ENCODE measurements around the gene UBE2E1.

UBE2E1 gene

GRCh38 chr3:23805633-23806533, at the start of gene UBE2E1:
UBE2E1 (plus strand) TSS chr3:23805955; CDS start chr3:23807270, 1,315 bp downstream.
- FAIRE-seq: no peak

DNA sequence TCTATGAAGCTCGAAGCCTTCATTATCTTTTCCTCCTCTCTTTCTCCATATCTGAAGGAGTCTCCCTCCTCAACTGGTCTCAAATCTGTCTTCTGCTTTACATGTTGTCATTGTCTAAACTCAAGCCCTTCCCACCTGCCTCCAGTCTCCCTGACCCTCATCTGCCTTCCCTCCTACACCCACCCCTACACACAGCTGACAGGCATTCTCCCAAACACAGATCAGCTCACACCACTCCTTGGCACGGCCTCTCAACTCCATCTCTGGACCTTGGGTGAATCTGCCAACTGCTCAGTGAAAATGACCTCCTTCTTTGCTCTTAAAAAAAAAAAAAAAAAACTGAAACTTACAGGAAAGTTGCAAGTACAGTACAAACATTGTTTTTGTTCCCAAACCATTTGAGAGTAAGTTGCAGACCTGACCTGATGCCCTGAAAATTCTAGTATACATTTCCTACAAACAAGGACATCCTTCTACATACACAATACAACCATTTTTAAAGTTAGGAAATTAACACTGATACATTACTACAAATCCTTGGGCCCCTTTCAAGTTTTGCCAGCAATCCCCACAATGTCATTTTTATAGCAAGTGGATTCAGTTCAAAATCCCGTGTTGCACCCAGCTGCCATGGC, 49.4 kb upstream of the UBE2E1 start:
- FAIRE-seq: no peak

GRCh38 chr3:23758253-23758838, 47.4 kb upstream of the UBE2E1 start:
- FAIRE-seq: no peak

DNA sequence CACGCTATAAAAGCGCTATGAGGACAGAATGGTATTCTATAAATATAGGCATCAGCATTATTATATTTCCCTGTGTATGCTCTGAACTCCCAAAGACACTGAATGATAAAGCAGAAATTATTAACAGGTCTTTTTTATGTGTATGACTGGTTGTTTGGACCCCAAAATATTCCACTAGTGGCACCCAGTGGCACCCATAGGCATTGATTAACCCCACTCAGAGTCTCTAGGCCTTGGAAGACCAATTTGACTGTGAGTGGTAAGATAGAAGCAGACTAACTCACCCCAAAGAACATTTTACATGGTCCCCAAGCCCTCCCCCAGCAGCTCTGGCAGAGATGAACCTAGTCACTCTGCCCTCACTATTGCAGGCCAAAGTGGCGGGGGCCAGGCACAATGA, 45.4 kb upstream of the UBE2E1 start:
- no peak for FAIRE-seq

DNA sequence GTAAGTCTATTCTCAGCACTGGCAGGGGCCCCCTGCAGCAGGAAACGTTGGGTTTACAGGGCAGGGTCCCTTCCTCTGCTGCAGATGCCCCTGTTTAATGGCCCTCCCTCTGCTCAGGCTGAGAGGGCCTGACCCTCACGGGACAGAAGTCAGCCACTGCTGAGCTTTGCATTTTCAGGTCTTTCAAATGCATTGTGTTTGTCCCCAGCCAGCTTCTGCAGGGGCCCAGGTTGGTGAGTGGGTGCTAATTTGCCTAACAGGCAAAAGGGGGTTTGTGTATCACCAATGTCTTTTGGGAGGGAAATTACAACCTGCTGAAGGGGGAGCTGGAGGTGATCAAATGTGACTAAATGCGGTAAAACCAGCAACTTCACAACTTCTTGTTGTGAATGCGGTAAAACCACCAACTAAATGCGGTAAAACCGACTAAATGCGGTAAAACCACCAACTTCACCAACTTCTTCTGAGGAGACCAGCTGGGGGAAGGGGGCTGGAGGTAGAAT, 44.8 kb upstream of the UBE2E1 start:
- no peak for FAIRE-seq

GRCh38 chr3:23761440-23761896, 44.3 kb upstream of the UBE2E1 start:
- no peak for FAIRE-seq

- FAIRE-seq: no peak
These were observed 43.5 kb upstream of the UBE2E1 start for GRCh38 chr3:23762214-23762613.

- no peak for FAIRE-seq
These were observed 42.8 kb upstream of the UBE2E1 start for GRCh38 chr3:23762759-23763477.

DNA sequence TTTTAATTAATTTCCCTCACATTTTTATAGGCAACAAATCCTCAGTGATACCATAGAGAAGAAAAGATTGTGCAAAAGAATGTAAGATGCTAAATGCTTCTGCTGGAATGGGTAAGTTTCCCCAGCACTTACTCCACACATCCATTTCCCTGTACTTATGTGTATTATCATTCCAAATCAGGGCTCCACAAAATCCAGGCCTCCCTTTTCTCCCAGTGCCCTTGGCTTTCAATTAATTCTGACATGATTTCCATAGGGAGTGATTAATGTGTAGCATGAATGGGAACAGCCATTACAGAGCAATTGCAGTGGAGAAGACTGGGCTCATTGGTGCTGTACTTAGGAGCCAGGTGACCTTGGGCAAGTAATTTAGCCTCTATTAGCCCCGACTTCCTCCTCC, 41.3 kb upstream of the UBE2E1 start:
- FAIRE-seq: no peak

- FAIRE-seq: no peak
These were observed 38.2 kb upstream of the UBE2E1 start for GRCh38 chr3:23767546-23767945.

GRCh38 chr3:23775254-23775909, 30.4 kb upstream of the UBE2E1 start:
- FAIRE-seq: no peak

DNA sequence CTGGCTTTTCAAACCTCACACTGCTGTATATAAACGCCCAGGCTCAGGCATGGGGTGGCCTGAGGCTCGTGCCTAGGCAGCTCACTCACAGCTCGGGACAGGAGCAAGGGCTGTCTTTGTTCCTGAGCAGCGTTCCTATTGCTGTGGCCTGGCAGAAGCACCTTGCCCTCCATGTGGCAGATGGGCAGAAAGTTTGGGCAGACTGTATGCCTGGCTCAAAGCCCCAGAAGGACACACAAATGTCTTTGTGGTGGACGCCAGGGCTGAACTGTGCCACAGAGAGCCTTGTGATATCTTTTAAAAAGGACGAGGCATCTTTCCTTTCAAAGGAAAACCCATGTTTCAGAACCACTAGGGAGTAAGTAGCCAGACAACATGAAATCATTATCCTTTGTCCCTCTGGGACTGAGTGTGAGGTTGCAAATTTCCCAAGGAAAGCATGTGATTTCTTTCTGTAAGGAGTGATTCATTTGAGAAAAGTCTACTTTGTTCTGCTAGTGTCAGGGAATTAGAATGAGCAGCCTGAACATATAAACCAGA, 29.3 kb upstream of the UBE2E1 start:
- no peak for FAIRE-seq

- no peak for FAIRE-seq
These were observed 27.3 kb upstream of the UBE2E1 start for GRCh38 chr3:23778446-23778845.

GRCh38 chr3:23779841-23780240, 25.9 kb upstream of the UBE2E1 start:
- no peak for FAIRE-seq

- no peak for FAIRE-seq
These were observed 24.7 kb upstream of the UBE2E1 start for GRCh38 chr3:23781051-23781450.

DNA sequence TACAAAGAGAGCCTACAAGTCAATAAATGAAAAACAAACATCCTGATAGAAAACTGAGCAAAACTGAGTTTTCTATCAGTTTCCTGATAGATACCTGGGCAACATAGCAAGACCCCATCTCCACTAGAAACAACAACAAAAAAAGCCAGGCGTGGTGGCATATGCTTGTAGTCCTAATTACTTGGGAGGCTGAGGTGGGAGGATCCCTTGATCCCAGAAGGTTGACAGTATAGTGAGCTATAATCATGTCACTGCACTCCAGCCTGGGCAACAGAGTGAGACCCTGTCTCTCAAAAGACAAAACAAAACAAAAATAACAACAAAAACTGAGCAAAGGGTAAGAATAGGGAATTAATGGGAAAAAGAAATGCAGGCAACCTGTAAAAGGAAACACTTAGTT, 23.9 kb upstream of the UBE2E1 start:
- FAIRE-seq: no peak

DNA sequence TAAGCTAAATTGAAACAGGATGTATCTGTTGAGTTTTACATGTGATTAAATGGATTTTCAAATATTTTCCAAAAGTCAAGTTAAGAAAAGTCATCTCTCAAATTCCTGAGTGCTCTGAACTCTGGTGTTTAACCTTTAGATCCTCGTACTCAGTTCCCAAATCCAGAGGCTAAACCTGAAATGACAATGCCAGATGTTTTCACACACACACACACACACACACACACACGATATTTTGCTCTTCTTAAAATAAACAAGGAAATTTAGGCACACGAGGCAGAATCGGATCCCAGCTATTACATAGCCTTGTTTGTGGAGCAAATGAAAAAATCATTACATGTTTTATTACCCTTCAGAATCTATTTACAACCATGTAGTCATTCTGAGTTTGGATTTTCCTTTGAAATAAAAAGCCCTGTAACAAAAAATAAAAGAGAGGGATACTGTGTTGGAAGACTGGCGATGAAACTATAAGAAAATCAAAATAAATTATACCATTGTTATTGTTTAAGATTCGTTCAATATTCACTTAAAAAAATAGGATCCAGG, 20.6 kb upstream of the UBE2E1 start:
- no peak for FAIRE-seq

DNA sequence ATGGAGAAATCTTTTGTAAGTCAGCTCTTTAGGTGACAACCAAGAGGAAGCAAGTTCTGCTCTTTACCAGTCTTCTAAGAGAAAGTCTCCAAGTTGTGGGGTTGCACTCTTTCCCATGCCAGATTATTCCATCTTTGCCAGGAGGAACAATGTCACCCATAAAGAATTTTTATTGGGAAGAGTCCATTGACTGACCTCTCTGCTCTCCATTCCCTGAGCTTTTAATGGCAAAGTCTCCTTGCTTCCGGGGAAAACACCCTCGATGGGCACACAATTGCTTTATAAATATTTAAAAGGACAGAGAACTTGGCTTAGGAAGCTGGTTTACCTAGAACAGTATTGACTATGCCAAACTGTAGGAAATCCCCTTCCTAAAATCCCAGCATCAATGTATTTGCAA, 19.9 kb upstream of the UBE2E1 start:
- no peak for FAIRE-seq

- FAIRE-seq: no peak
These were observed 14.1 kb upstream of the UBE2E1 start for GRCh38 chr3:23791678-23792077.

GRCh38 chr3:23793528-23794134, 12.1 kb upstream of the UBE2E1 start:
- FAIRE-seq: no peak

DNA sequence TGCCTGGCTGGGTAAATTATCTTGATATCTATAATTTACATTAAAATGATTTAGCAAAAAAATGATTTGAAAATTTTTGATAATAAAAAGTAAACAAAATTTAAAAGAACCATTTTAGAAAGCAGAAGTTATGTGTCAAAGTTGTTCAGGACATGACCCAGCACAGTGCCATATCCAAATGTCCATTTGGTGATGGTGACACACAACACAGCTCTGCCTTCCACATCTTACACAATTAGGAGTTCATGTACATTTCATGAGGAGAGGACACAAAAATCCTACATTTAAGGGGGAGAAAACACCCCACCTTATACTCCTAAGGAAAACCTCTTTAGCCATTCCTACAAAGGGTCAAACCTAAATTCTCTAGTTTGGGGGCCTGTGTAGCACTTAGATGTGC, 10.7 kb upstream of the UBE2E1 start:
- no peak for FAIRE-seq

All from TTC549 (cell line).